ENCODE measurements around the gene SOSTDC1. TPM values are rescaled to one million over a fixed set of nuclear protein-coding genes. Genes with fewer than 3 reads are reported as not detected.

SOSTDC1 gene
- polyA plus RNA-seq, 3 donors = not detected

- Mint-ChIP-seq H3K9me3 (peaks cover 0 to 2% (median 0%) of the 10 kb centered on the region in 7 donors), H3K4me1 (no peaks in the 10 kb centered on the region), H3K27ac (no peak overlapping the region), H3K36me3 (no peaks in the 10 kb centered on the region), H3K27me3 (ENCODE audit: low read depth in 3 of 3) (no peaks in the 10 kb centered on the region), H3K4me3 (no peak overlapping the region)
- Histone ChIP-seq H3K27ac (ENCODE audit: low read depth in 1 of 2, low read length in 2 of 2) (no peak overlapping the region), H3K27me3 (ENCODE audit: control insufficient read depth in 2 of 2, insufficient read depth in 2 of 2, low read length in 2 of 2) (no peaks in the 10 kb centered on the region), H2AFZ (ENCODE audit: insufficient read depth, low read depth, low read length, poor library complexity, severe bottlenecking) (no peak overlapping the region), H4K20me1 (ENCODE audit: insufficient read depth, low read length) (no peaks in the 10 kb centered on the region), H3K4me3 (replicated peaks in 1 of 3; ENCODE audit: low read depth in 2 of 3, low read length in 3 of 3) (no peak overlapping the region), H3K36me3 (replicated peaks in 1 of 2; ENCODE audit: control insufficient read depth in 1 of 2, insufficient read depth in 2 of 2, low read length in 2 of 2) (no peaks in the 10 kb centered on the region), H3K4me2 (replicated peaks; ENCODE audit: extremely low read depth, low read length, poor library complexity, severe bottlenecking) (no peak overlapping the region), H3K9ac (ENCODE audit: insufficient read depth, low read length, poor library complexity, severe bottlenecking) (no peak overlapping the region), H3K4me1 (ENCODE audit: control insufficient read depth in 1 of 2, insufficient read depth in 2 of 2, low read length in 2 of 2) (no peaks in the 10 kb centered on the region), H3K9me3 (replicated peaks in 1 of 2; ENCODE audit: control insufficient read depth in 1 of 2, insufficient read depth in 1 of 2, low read length in 2 of 2) (no peaks in the 10 kb centered on the region), H3K79me2 (ENCODE audit: insufficient read depth, low read length) (no peaks in the 10 kb centered on the region)
- no peak for DNase-seq
- WGBS (ENCODE audit: insufficient coverage) = no CpG with 5 or more reads among the region's 1 CpG
- TF ChIP-seq CTCF (IDR thresholded peaks at IDR 0.05) = no peak
- intact Hi-C loops (cut with micrococcal nuclease) = no loop called here
Measured at GRCh38 chr7:16514271-16514670, 48.7 kb upstream of the SOSTDC1 start.

- no peak overlapping the region for H3K27ac Mint-ChIP-seq
- Histone ChIP-seq H4K20me1 (ENCODE audit: insufficient read depth, low read length) (no peaks in the 10 kb centered on the region), H3K4me1 (ENCODE audit: control insufficient read depth in 1 of 2, insufficient read depth in 2 of 2, low read length in 2 of 2) (no peaks in the 10 kb centered on the region), H3K9me3 (replicated peaks in 1 of 2; ENCODE audit: control insufficient read depth in 1 of 2, insufficient read depth in 1 of 2, low read length in 2 of 2) (no peaks in the 10 kb centered on the region), H3K27me3 (ENCODE audit: control insufficient read depth in 2 of 2, insufficient read depth in 2 of 2, low read length in 2 of 2) (no peaks in the 10 kb centered on the region), H3K27ac (ENCODE audit: low read depth in 1 of 2, low read length in 2 of 2) (no peak overlapping the region), H2AFZ (ENCODE audit: insufficient read depth, low read depth, low read length, poor library complexity, severe bottlenecking) (no peak overlapping the region), H3K36me3 (replicated peaks in 1 of 2; ENCODE audit: control insufficient read depth in 1 of 2, insufficient read depth in 2 of 2, low read length in 2 of 2) (no peaks in the 10 kb centered on the region), H3K4me2 (replicated peaks; ENCODE audit: extremely low read depth, low read length, poor library complexity, severe bottlenecking) (no peak overlapping the region), H3K79me2 (ENCODE audit: insufficient read depth, low read length) (no peaks in the 10 kb centered on the region), H3K9ac (ENCODE audit: insufficient read depth, low read length, poor library complexity, severe bottlenecking) (no peak overlapping the region), H3K4me3 (replicated peaks in 1 of 3; ENCODE audit: low read depth in 2 of 3, low read length in 3 of 3) (no peak overlapping the region)
- no peaks in the 10 kb centered on the region for H3K27me3 Mint-ChIP-seq (ENCODE audit: low read depth in 3 of 3)
- H3K9me3 Mint-ChIP-seq = peaks cover 0 to 2% (median 0%) of the 10 kb centered on the region in 7 donors
- no peak for DNase-seq
- TF ChIP-seq CTCF (IDR thresholded peaks at IDR 0.05) = no peak
- H3K4me3 Mint-ChIP-seq = no peak overlapping the region
- H3K36me3 Mint-ChIP-seq = no peaks in the 10 kb centered on the region
- intact Hi-C loops (cut with micrococcal nuclease) = no loop called here
- 96% methylated on average over 7 of the region's 7 CpGs for WGBS (ENCODE audit: insufficient coverage)
- no peaks in the 10 kb centered on the region for H3K4me1 Mint-ChIP-seq
Measured at GRCh38 chr7:16512097-16512496, 46.6 kb upstream of the SOSTDC1 start.
